IPS-15b (cell line): ENCODE measurements around the gene CYP1A2.

ENCODE experiments used
- H3K27me3 ChIP-seq: one replicate; pipeline ENCODE4 v1.6.1; 2013; ENCODE audit warnings: low read length; ENCODE audit not compliant: control insufficient read depth, insufficient read depth
- H3K36me3 ChIP-seq: one replicate; pipeline ENCODE4 v1.6.1; 2013; ENCODE audit warnings: low read length; ENCODE audit not compliant: control insufficient read depth, insufficient read depth
- H3K4me1 ChIP-seq: one replicate; pipeline ENCODE4 v1.6.1; 2013; ENCODE audit warnings: mild to moderate bottlenecking, low read length; ENCODE audit not compliant: control insufficient read depth, insufficient read depth
- H3K4me3 ChIP-seq: one replicate; pipeline ENCODE4 v1.5.1; 2013; ENCODE audit warnings: low read depth, low read length
- H3K9ac ChIP-seq: one replicate; pipeline ENCODE4 v1.6.1; 2013; ENCODE audit warnings: low read depth, mild to moderate bottlenecking, low read length
- H3K9me3 ChIP-seq: one replicate; pipeline ENCODE4 v1.6.1; 2013; ENCODE audit warnings: mild to moderate bottlenecking, low read length; ENCODE audit not compliant: control insufficient read depth, insufficient read depth

The CYP1A2 gene

DNA sequence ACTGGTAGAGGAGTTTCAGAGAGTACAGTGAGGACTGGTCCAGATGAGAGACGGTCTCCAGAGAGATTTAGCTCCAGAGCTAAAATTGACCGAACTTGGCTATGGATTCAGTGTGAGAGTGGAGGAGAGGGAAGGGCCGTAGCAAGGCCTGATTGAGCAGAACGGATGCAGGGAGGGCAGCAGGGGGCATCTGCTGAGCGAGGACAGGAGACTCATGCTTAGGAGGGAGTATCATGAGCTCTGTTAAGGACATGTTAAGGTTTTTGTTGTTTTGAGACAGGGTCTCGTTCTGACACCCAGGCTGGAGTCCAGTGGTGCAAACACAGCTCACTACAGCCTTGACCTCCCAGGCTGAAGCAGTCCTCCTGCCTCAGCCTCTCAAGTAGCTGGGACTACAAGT lies 56.3 kb downstream of the CYP1A2 start:
- Histone ChIP-seq H3K9me3 (no peaks in the 10 kb centered on the region), H3K27me3 (no peaks in the 10 kb centered on the region), H3K36me3 (peaks cover 17% of the 10 kb centered on the region), H3K4me1 (no peaks in the 10 kb centered on the region), H3K4me3 (no peak overlapping the region), H3K9ac (no peak overlapping the region)
